Mononuclear cell (primary cell): ENCODE data around the gene VMA21. TPM values are rescaled to one million over a fixed set of nuclear protein-coding genes. Genes with fewer than 3 reads are reported as not detected.

Experiments
- H3K27me3 ChIP-seq: 2 replicates; pipeline ENCODE4 v1.6.0; 2011; ENCODE audit warnings: low read length, control low read depth; ENCODE audit not compliant: insufficient read depth
- H3K4me1 ChIP-seq: 2 replicates; pipeline ENCODE4 v1.5.1; 2011; ENCODE audit warnings: mild to moderate bottlenecking, low read length, control low read depth; ENCODE audit not compliant: insufficient read depth
- H3K4me3 ChIP-seq: 2 replicates; pipeline ENCODE4 v1.5.1; 2011; ENCODE audit warnings: mild to moderate bottlenecking, low read length, moderate library complexity
- H3K9me3 ChIP-seq: 2 replicates; pipeline ENCODE4 v1.5.1; 2011; ENCODE audit warnings: low read depth, mild to moderate bottlenecking, control low read depth, low read length
- total RNA-seq: library from RNA; depleted of rRNA; stranded (reverse); fragments of >200 nt; gene quantifications from one replicate; pipeline ENCODE4 v1.2.3, GENCODE V29; 2012

The VMA21 gene, protein sequence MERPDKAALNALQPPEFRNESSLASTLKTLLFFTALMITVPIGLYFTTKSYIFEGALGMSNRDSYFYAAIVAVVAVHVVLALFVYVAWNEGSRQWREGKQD
- 27.9 TPM for total RNA-seq

DNA sequence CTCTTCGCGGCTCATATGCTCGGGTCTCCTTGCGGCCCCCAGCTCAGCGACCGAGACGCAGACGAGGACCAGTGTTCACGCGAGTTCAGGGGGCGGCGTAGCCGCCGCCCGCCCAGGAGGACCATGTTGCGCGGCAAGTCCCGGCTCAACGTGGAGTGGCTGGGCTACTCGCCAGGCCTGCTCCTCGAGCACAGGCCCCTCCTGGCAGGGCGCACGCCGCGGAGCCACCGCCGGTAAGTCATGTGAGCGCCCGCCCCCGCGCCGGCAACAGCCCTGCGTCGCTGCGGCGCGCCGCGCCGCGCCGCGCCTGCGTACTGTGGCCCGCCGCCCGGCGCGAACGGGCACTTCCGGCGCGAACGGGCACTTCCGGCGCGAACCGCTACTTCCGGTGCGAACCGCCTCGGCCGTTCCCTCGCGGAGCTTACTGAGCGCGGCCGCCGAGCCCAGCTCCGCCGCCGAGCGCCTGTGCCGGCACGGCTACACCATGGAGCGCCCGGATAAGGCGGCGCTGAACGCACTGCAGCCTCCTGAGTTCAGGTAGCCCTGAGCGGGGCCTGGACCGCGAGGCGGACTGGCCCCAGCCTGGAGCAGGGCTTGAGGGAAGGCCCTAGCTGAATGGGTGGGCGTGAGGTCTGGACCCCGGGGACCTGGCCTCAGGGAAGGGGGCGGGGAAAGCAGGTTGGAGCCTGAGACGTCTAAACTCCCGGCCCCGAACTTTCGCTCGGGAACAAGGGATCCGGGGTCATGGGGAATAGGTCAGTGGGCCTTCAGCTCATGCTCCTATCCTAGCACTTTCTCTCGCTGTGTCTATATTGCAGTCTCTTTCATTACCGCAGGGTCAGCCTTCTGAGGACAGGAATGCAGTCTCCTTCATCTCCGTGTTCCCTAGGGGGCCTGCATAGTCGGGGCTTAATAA is at the start of gene VMA21:
Gene VMA21 (plus strand): TSS at position 382 of the 916 bp plus-strand sequence. CDS start 103 bp downstream, at position 485.
- Histone ChIP-seq H3K27me3 (no peaks in the 10 kb centered on the region), H3K4me3 (peak within 1 kb of the TSS; percentile 70), H3K9me3 (no peaks in the 10 kb centered on the region), H3K4me1 (peaks cover 24% of the 10 kb centered on the region)

DNA sequence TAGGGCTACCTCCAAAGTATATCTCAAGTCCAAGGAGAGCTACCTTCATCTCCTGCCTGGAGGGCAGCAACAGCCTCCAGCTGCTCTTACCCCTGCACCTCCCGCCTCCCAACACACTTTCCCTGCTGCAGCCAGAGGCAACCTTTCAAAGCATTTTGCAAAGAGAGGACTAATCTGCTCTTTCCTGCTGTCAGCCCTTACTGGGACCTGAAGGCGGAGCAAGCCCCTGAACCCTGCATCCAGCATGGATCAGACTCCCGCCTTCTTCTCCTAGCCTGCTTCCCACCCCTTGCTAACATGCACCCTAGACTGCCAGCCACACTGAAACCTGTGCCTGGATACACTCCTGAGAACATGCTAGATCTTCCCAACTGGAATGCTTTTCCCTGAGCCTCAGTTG is 37.7 kb upstream of the VMA21 start:
- Histone ChIP-seq H3K9me3 (no peaks in the 10 kb centered on the region), H3K4me3 (no peak overlapping the region), H3K4me1 (no peaks in the 10 kb centered on the region), H3K27me3 (peaks cover 8% of the 10 kb centered on the region)

GRCh38 chrX:151359931-151360871 is 36.8 kb upstream of the VMA21 start:
- H3K4me1 ChIP-seq: no peaks in the 10 kb centered on the region
- no peak overlapping the region for H3K4me3 ChIP-seq
- peaks cover 8% of the 10 kb centered on the region for H3K27me3 ChIP-seq
- no peaks in the 10 kb centered on the region for H3K9me3 ChIP-seq

DNA sequence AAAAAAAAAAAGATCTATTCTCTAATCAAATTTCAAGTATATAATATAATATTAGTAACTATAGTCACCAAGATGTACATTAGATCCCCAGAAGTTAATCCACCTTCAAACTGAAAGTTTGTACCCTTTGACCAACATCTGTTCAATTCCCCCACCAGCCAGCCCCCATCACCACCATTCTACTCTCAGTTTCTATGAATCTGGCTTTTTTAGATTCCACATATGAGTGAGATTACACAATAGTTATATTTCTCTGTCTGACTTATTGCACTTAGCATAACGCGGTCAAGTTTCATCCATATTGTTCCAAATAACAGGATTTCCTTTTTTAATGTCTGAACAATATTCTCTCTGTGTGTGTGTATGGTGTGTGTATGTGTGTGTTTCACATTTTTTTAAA is 33.7 kb upstream of the VMA21 start:
- no peaks in the 10 kb centered on the region for H3K9me3 ChIP-seq
- no peak overlapping the region for H3K4me3 ChIP-seq
- peaks cover 5% of the 10 kb centered on the region for H3K27me3 ChIP-seq
- H3K4me1 ChIP-seq: no peaks in the 10 kb centered on the region

DNA sequence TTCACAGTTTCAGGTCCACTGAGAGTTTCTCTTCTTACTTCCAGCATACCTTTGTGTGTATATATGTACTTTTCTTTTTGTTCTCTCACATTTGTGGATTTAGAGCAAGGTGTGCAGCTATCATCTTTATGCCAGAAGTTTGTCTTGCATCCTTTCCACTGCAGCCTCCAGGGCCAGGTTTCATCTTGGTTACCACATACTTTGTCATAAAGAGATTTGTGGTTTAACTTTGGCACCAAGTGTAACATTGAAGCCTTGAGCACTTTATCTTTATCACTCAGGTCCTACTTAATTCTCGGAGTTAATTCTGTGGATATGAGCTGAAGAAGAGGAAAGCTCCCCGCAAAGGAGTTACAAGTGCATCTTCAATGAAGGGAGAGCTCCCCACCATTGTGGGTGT is 31.4 kb upstream of the VMA21 start:
- H3K27me3 ChIP-seq: no peaks in the 10 kb centered on the region
- no peaks in the 10 kb centered on the region for H3K9me3 ChIP-seq
- no peaks in the 10 kb centered on the region for H3K4me1 ChIP-seq
- H3K4me3 ChIP-seq: no peak overlapping the region

- Histone ChIP-seq H3K4me1 (no peaks in the 10 kb centered on the region), H3K4me3 (no peak overlapping the region), H3K9me3 (no peaks in the 10 kb centered on the region), H3K27me3 (no peaks in the 10 kb centered on the region)
Observed at GRCh38 chrX:151370906-151371305, 26.1 kb upstream of the VMA21 start.

- Histone ChIP-seq H3K4me3 (no peak overlapping the region), H3K27me3 (no peaks in the 10 kb centered on the region), H3K4me1 (no peaks in the 10 kb centered on the region), H3K9me3 (no peaks in the 10 kb centered on the region)
Observed at GRCh38 chrX:151384807-151385206, 12.2 kb upstream of the VMA21 start.

GRCh38 chrX:151386838-151387459 is 10.1 kb upstream of the VMA21 start:
- H3K4me1 ChIP-seq: no peaks in the 10 kb centered on the region
- no peaks in the 10 kb centered on the region for H3K9me3 ChIP-seq
- no peaks in the 10 kb centered on the region for H3K27me3 ChIP-seq
- H3K4me3 ChIP-seq: no peak overlapping the region

DNA sequence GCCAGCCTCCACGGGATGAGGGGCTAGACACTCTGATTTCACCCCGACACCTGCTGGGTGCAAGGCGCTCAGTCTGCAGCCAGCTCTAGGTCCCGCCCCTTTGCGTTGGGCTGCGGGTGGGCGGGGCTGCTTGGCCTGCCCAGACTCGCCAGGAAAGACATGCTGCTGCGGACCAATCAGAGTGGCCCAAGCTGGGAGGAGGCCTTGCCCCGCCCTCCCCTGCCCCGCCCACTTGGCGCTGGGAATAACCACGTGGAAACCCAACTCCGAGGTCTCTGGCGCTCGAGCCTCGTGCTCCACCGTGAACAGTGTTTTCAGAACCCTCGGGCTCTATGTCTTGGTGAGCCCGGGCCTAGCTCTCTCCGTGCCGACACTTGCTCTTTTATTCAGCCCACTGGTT is 5.3 kb upstream of the VMA21 start:
- peaks cover 10% of the 10 kb centered on the region for H3K4me1 ChIP-seq
- no peaks in the 10 kb centered on the region for H3K27me3 ChIP-seq
- no peak overlapping the region for H3K4me3 ChIP-seq
- H3K9me3 ChIP-seq: no peaks in the 10 kb centered on the region

- H3K27me3 ChIP-seq: no peaks in the 10 kb centered on the region
- H3K9me3 ChIP-seq: no peaks in the 10 kb centered on the region
- no peak overlapping the region for H3K4me3 ChIP-seq
- peaks cover 20% of the 10 kb centered on the region for H3K4me1 ChIP-seq
Observed at GRCh38 chrX:151393514-151393913, 3.5 kb upstream of the VMA21 start.

DNA sequence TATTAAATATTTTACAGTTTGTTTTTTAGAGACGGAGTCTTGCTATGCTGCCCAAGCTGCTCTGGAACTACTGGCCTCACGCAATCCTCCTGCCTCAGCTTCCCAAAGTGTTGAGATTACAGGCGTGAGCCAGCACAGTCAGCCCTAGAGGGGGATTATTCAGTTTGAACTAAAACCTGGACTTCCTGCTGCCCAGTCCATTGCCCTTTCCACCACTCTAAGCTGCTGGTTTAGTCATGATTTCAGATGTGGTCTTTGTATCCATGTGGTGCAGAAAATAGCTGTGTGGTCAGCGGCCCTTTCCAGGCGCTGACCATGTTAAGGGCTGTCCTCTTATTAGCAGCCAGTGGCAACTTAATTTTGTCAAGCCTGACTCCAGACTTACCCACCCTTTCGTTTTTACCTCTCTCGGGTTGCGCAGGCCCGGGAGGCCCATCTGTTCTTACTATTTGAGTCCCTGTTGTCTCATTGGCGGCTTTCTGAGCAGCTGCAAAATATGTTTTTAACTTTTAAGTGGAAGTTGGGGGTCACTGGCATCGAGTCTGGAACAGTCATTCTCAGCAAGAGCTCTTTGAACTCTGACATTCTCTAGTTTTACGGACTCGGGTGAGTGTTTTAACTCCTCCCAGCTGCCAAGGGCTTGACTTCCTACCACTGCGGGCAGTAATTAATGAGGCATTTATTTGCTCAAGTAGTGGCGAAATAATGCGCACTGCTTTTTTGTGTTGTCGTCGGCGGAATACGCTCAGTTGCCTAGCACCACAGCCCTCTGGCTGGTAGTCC is 773 bp upstream of the VMA21 start:
- Histone ChIP-seq H3K27me3 (no peaks in the 10 kb centered on the region), H3K4me1 (peaks cover 24% of the 10 kb centered on the region), H3K4me3 (peak overlapping the region; percentile 70), H3K9me3 (no peaks in the 10 kb centered on the region)

DNA sequence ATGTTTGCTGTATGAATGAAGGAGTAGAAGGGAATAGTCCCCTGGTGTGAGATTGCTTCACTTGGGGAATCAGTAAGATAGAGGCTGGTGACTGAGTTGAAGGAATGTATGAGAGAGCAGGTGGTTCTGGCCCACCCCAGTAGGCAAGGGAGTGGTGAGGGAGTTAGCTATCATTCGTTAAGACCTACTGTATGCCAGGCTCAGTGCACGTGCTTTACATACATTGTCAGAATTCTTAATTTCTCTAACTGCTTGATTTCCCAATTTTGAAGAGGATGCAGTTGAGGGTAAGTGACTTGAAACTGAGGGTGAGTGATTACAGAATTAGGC is 700 bp downstream of the VMA21 start:
- Histone ChIP-seq H3K27me3 (no peaks in the 10 kb centered on the region), H3K9me3 (no peaks in the 10 kb centered on the region), H3K4me1 (peaks cover 24% of the 10 kb centered on the region), H3K4me3 (peak overlapping the region; percentile 70)

- no peaks in the 10 kb centered on the region for H3K9me3 ChIP-seq
- H3K4me3 ChIP-seq: no peak overlapping the region
- H3K4me1 ChIP-seq: peaks cover 24% of the 10 kb centered on the region
- H3K27me3 ChIP-seq: no peaks in the 10 kb centered on the region
Observed at GRCh38 chrX:151398346-151398745, 1.3 kb downstream of the VMA21 start.

DNA sequence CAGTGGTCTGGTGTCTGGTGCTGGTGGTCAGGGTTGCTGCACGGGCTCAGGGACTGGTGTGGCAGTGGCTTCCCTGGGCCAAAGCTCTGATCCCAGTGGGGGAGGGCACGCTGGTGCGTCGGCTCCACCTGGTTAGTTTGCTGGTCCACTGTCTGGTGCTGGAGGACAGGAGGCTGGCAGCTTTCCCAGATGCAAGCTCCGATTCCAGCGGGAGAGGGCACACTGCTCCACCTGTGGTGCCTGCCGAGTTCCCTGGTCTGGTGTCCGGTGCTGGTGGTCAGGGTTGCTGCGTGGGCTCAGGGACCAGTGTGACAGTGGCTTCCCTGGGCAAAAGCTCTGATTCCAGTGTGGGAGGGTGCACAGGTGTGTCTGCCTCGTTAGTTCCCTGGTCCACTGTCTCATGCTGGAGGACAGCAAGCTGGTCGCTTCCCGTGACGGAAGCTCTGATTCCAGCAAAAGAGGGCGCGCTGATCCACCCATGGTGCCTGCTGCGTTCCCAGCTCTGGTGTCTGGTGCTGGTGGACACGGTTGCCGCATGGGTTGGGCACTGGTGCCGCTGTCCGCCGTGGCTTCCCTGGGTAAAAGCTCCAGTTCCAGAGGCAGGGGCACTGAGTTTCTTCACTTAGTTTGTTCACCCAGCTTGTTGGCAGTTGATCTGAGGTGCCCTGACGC is 5.8 kb downstream of the VMA21 start:
- Histone ChIP-seq H3K4me1 (peaks cover 10% of the 10 kb centered on the region), H3K4me3 (no peak overlapping the region), H3K27me3 (no peaks in the 10 kb centered on the region), H3K9me3 (no peaks in the 10 kb centered on the region)
